T-helper 2 cell treated with Interferon-gamma antibody and Interleukin-4, amounts not matched to agents 100 ng/mL and 5 ng/mL, for 36 hours (primary cell): ENCODE data around the gene VILL. TPM values are rescaled to one million over a fixed set of nuclear protein-coding genes. Genes with fewer than 3 reads are reported as not detected.

ENCODE experiments used
- intact Hi-C: fragments of 100-400 bp; cut with micrococcal nuclease; formaldehyde crosslinking; loops from one replicate; pipeline ENCODE4 v1.15.1; 2023
- total RNA-seq: library from RNA; stranded (reverse); gene quantifications from 2 replicates; pipeline ENCODE4 v1.2.3, GENCODE V29; 2022

VILL gene
- total RNA-seq, 1 donor from 2014 or later: 20.2 TPM

- intact Hi-C loops: no loop called here
These were observed 27.6 kb upstream of the VILL start for GRCh38 chr3:37963016-37963415.

- intact Hi-C loops: no loop called here
These were observed 27.0 kb upstream of the VILL start for GRCh38 chr3:37963635-37964034.

DNA sequence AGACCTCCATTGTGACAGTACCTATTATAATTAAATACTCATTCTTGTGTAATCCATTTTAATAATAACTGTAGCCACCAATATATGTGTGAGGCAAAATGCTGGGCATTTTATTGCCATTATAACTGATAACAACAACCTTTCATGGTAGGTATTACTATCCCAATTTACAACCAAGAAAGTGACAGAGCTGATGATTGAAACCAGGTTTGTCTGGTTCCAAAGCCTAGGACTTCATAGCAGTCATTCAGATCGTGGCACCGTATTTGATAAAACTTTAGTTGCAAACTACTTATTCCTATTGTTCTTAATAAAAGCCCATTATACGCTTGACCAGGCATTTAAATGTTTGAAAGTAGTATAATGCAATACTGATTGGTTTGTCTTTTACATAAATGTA is 26.4 kb upstream of the VILL start:
- intact Hi-C loops: no loop called here

- intact Hi-C loops: no loop called here
These were observed 25.9 kb upstream of the VILL start for GRCh38 chr3:37964716-37965115.

DNA sequence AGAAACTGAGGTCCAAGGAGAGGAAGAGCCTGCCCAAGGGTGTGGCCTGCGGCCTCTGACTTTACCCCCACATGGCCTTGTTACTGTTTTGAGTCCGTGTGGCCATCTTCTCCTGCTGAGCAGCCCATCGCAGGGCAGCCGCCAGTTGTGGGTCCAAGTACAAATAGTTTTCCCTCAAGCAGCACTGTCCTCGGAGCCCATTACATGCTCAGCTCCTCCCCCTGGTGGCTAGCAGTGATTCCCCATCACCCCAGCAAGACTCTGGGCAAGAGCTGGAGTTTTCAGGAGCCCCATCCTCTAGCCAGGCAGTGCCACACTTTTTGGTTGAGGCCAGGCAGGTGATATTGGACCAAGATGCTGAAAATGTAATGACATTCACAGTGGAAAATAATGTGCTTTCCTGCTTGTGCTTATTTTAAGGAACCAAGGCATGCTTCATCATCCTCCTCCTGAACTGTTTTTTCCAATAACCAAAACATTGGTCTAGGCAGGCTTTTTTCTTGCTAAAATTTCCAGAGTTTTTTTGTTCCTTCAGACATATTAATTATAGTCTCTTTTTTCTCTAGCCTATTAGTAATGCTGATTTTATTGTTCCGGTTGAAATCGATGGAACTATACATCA is 23.2 kb upstream of the VILL start:
- intact Hi-C loops: loop anchor here (1.0 kb wide), 1 partner anchor 112 kb away; no protein-coding TSS in a partner anchor

DNA sequence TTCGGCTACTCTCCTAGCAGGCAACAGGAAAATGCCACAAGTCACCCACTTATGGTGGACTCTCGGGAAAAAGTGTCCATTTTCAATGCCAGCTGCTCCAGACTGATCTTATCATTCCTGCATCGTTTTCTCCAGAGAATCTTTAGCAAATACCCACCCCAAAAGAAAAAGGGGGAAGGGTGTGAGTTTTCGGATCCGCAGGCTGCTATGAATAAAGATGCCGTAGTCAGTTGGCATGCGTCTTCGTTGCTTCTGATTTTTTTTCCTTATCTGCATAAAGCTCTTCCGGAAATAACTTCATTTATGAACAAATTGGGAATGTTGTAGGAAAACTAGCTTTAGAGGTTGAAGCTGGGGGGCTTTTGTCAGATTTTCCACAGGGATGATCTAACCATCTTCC is 22.4 kb upstream of the VILL start:
- intact Hi-C loops: no loop called here

- intact Hi-C loops: no loop called here
These were observed 21.6 kb upstream of the VILL start for GRCh38 chr3:37968813-37969595.

DNA sequence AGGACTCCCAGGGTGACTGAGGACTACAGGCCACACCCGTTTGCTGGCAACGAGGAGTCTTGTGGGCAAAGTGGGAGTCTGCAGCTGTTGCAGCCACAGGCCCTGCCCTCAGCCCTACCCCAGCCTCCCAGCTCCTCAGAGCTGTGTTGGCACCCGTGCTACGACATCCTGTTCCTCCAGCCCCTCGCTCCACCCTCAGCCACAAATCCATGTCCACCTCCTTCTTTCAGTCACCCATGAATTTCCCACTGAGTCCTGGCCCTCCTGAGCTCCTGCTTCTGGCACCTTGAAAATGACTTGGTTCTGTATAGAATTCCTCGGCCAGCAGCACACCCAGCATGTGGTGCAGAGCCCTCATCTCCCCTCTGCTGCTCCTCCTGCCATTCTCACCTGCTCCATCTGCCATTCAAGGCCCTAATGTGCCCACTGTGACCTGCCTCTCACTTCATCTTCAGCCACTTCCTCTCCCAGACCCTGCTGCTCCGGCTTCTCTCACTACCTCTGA is 20.9 kb upstream of the VILL start:
- intact Hi-C loops: loop anchor here (5.0 kb wide), 1 partner anchor 688 kb away; no protein-coding TSS in a partner anchor

DNA sequence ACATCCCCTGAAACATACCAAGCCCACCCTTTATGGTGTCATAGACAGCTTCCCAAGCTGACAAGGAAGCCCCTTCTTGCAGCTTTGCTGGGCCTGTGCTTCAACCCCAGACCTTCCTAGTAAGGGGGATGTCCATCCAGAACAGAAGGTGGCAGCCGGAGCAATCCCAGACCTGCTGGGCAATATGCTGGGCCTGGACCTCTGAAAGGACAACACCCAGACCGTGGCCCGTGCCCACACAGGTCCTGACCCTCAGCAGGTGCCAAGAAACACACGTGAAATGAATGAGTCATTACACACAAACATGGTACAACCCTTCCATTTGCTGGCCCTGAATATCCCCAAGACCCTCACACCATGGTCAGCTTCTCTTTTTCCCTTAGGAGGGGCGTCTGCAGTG is 19.8 kb upstream of the VILL start:
- intact Hi-C loops: loop anchor here (5.0 kb wide), 1 partner anchor 686 kb away; no protein-coding TSS in a partner anchor

- intact Hi-C loops: loop anchor here (5.0 kb wide), 1 partner anchor 686 kb away; no protein-coding TSS in a partner anchor
These were observed 19.1 kb upstream of the VILL start for GRCh38 chr3:37971467-37971866.

DNA sequence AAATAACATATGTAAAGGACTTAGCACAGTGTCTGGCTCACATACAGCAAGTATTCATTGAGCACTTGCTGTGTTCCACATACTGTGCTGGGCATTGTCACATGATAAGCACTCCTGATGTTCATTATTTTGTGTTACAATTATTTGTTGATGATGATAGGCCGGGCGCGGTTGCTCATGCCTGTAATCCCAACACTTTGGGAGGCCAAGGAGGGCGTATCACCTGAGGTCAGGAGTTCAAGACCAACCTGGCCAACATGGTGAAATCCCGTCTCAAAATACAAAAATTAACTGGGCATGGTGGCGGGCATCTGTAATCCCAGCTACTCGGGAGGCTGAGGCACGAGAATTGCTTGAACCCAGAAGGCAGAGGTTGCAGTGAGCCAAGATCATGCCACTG is 18.5 kb upstream of the VILL start:
- intact Hi-C loops: loop anchor here (5.0 kb wide), 1 partner anchor 685 kb away; no protein-coding TSS in a partner anchor

- intact Hi-C loops: loop anchor here (1.0 to 5.0 kb wide), 3 partner anchors 30 to 684 kb away; partner anchors contain the start of gene DLEC1
These were observed 17.1 kb upstream of the VILL start for GRCh38 chr3:37973246-37974054.

DNA sequence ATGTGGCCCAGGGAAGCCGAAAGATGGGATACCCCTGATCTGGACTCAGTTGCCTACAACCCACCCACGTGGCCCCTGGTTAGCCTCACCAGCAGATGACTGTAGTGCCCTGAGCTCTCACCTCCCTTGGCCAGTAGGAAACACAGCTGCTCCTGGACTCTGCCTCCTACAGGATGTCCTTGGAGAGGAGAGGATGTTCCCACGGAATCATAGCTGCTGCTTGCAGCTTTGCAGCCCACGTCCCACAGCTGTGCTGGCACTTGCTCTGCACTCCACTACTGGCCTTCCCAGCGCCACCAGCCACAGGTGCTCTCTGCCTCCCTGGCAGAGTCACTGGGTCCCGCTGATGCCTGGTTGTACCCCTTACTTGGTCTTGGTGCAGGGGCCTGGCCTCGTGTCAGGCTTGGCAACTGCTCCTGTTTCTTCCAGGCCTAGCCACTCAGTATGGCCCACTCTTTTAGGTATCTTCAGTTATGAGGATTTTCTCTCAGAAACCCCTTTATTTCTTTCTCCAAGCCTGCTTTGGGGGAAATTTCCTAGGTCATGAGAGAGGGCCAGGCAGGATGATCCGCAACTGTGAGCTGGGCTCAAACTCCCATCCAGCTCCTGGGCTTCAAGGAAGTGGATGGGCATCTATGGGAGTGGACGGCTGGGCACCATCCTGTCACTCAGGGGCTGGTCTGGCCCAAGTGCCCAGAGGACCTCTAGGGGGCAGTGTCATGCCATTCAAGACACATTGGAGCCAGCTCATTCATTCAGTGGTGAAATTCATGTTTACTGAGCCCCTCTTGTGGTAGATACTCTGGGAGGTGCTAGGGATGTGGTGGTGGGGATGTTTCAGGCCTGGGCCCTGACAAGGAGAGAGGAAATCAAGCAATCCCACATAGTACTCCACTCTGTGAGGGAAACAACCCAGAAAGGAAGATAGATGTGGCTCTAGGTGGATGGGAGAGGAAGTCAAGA is 16.2 kb upstream of the VILL start:
- intact Hi-C loops: loop anchor here (1.0 to 5.0 kb wide), 3 partner anchors 29 to 683 kb away; partner anchors contain the start of gene DLEC1

DNA sequence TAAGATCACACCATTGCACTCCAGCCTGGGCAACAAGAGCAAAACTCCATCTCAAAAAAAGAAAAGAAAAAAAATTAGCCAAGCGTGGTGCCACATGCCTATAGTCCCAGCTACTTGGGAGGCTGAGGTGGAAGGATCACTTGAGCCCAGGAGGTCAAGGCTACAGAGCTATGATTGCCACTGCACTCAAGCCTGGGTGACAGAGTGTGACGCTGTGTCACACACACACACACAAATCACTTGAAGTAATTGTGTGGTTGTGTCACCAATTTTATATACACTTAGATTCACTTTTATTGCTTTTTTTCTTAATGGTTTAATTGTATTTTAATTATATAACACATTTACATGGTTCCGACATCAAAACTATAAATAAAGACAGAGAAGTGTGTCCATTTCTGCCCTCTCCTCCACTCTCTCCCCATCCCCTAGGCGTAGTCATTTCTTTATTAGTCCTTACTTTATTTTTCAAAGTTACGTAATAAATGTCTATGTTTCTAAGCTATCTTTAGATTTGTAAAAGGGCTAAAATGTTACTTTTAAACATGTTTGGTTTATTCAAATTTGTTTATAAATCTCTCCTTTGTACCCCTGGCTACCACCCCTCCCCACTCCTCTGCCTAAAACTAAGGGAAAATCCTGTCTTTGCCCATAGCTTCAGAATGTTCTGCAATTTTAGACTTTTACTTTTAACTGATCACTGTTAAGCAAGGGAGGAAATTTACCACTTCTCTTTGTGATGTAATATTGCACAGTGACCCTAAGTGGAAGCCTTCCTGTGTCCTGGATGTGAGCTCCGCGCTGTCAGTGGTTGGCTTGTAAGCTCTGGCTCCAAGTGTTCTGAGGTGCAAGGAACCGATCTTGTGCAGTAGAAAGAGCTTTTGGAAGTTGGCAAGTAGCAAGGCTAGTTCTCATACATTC is 10.8 kb upstream of the VILL start:
- intact Hi-C loops: no loop called here

GRCh38 chr3:37980462-37981347 is 9.9 kb upstream of the VILL start:
- intact Hi-C loops: no loop called here

DNA sequence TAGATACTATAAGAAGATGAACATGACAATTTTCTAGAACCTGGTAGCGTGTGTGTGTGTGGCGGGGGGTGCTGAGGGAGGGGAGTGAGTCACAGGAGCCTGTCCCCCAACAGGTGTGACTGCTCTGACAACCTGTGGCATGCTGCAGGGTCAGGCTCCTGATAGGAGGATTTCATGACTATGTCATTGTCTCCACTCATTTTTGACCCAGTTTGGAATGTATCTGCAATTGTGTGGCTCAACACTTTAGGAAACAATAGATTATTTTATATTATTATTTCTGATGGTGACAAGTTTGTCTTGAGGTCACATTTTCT is 9.3 kb upstream of the VILL start:
- intact Hi-C loops: no loop called here

DNA sequence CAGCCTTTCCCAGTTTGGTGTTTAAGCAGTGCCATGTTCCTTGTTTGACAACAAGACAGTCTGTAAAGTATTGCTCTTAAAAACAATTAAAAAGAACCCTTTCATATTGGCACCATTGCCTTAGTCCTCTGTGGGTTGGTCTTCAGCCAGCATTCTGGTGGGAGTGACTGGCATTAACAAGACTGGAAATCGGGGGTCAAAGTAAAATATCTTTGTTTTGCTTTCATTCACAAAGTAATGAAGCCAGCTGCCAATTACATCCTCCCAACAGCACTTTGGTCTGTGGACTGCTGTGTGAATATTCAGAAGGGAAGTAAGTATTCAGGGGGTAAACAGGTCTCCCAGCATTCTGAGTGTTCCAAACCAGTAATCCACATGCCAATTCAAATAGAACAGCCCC is 8.3 kb upstream of the VILL start:
- intact Hi-C loops: no loop called here

GRCh38 chr3:37984051-37984450 is 6.5 kb upstream of the VILL start:
- intact Hi-C loops: no loop called here
